GM10266 (cell line): Measurements from ENCODE around the gene KCTD10.

Source experiments
- DNase-seq: peaks from one replicate; pipeline ENCODE4 v3.0.0; 2012; ENCODE audit errors: extremely low spot score
- CTCF ChIP-seq: IDR thresholded peaks from 2 replicates; pipeline ENCODE4 v1.5.1; 2012; ENCODE audit warnings: mild to moderate bottlenecking, low read depth; ENCODE audit not compliant: control insufficient read depth, insufficient read depth; ENCODE audit errors: missing control alignments

Gene KCTD10

GRCh38 chr12:109503611-109504010 lies 26.5 kb upstream of the KCTD10 start:
- no peak for TF ChIP-seq CTCF

GRCh38 chr12:109502332-109502731 lies 25.2 kb upstream of the KCTD10 start:
- TF ChIP-seq CTCF, result no peak
- DNase-seq, result no peak

More at GRCh38 chr12:109503611-109504010, 26.5 kb upstream of the KCTD10 start:
- DNase-seq, result no peak

- no peak for TF ChIP-seq CTCF
- no peak for DNase-seq
These were observed 24.2 kb upstream of the KCTD10 start for GRCh38 chr12:109501299-109501698.

- no peak for DNase-seq
- no peak for TF ChIP-seq CTCF
These were observed 23.5 kb upstream of the KCTD10 start for GRCh38 chr12:109500406-109501185.

GRCh38 chr12:109497675-109498074 lies 20.6 kb upstream of the KCTD10 start:
- TF ChIP-seq CTCF, result no peak
- no peak for DNase-seq

- no peak for DNase-seq
- TF ChIP-seq CTCF, result no peak
These were observed 19.2 kb upstream of the KCTD10 start for GRCh38 chr12:109496306-109496705.

GRCh38 chr12:109495012-109495411 lies 17.9 kb upstream of the KCTD10 start:
- TF ChIP-seq CTCF, result no peak
- DNase-seq, result no peak
